ENCODE results near the gene UBE2V1. TPM values are rescaled to one million over a fixed set of nuclear protein-coding genes. Genes with fewer than 3 reads are reported as not detected.
A peak's percentile ranks its signal among the peaks of the same experiment; 100 is the strongest.

The UBE2V1 gene
- polyA plus RNA-seq, 3 donors, result 62.2 to 95.5 (median 71.1) TPM

DNA sequence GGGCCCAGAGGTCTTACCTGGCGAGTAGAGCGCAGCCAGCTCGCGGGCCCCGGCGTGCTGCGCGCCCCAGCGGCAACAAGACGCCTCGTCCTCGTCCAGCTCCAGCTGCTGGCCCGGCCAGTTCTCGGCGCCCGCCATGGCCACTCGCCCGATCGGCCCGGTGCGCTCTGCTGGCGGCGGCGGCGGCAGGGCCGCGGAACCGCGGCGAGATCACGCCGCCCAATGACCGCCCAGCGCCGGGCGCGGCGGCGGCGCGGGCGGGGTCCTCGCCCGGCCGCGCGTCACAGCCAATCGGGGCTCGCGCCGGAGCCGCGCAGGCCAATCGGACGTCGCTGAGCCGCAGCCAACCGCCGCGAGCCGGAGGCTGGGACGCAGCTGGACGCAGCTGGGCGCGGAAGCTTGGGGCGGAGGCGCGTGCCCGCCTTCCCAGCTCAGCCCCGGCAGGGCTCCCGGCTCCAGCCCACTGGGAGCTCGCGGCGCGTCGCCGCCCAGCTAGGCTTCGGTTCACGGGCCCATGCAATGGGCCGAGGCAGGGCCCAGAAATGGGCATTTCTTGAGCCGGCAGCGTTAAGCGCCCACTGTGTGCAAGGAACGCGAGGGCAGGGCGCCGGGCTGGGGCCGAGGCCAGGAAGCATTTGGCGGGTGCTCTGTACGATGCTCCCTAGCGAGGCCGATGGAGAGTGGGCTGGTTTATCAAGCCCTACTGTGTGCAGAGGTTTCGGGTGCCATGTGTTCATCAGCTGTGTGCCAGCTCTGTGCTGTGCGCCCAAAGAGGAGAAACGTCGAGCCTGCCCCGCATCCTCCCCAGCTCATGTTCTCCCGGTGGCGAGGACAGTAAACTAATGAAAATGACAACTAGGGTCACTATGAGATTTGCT, 40.8 kb upstream of the UBE2V1 start, which contains the start of gene PEDS1:
Gene PEDS1 (minus strand): TSS at position 224 of the 878 bp plus-strand sequence. CDS start 86 bp downstream, at position 138.
- Histone ChIP-seq H3K79me2 (ENCODE audit: insufficient read depth, low read length) (peaks cover 47% of the 10 kb centered on the region), H3K4me3 (replicated peaks in 1 of 3; ENCODE audit: low read depth in 2 of 3, low read length in 3 of 3) (peak within 1 kb of the TSS; percentile 78 to 84 (median 80)), H3K4me2 (replicated peaks; ENCODE audit: extremely low read depth, low read length, poor library complexity, severe bottlenecking) (peak within 1 kb of the TSS; percentile 95), H3K27ac (ENCODE audit: low read depth in 1 of 2, low read length in 2 of 2) (peak within 1 kb of the TSS; percentile 73 to 97), H2AFZ (ENCODE audit: insufficient read depth, low read depth, low read length, poor library complexity, severe bottlenecking) (peak within 1 kb of the TSS; percentile 91), H3K9ac (ENCODE audit: insufficient read depth, low read length, poor library complexity, severe bottlenecking) (peak within 1 kb of the TSS; percentile 97), H3K9me3 (replicated peaks in 1 of 2; ENCODE audit: control insufficient read depth in 1 of 2, insufficient read depth in 1 of 2, low read length in 2 of 2) (no peaks in the 10 kb centered on the region), H3K27me3 (ENCODE audit: control insufficient read depth in 2 of 2, insufficient read depth in 2 of 2, low read length in 2 of 2) (no peaks in the 10 kb centered on the region), H3K36me3 (replicated peaks in 1 of 2; ENCODE audit: control insufficient read depth in 1 of 2, insufficient read depth in 2 of 2, low read length in 2 of 2) (peaks cover 9 to 19% of the 10 kb centered on the region in 2 donors), H3K4me1 (ENCODE audit: control insufficient read depth in 1 of 2, insufficient read depth in 2 of 2, low read length in 2 of 2) (peaks cover 30 to 41% of the 10 kb centered on the region in 2 donors), H4K20me1 (ENCODE audit: insufficient read depth, low read length) (peaks cover 14% of the 10 kb centered on the region)
- intact Hi-C loops (cut with micrococcal nuclease), result no loop called here
- Mint-ChIP-seq H3K36me3 (peaks cover 25 to 26% of the 10 kb centered on the region in 2 donors), H3K4me3 (peak within 1 kb of the TSS; percentile 92), H3K27ac (peak within 1 kb of the TSS; percentile 79 to 96 (median 93)), H3K9me3 (no peaks in the 10 kb centered on the region), H3K4me1 (peaks cover 39% of the 10 kb centered on the region), H3K27me3 (ENCODE audit: low read depth in 3 of 3) (peaks cover 1 to 9% (median 2%) of the 10 kb centered on the region in 3 donors)
- WGBS (ENCODE audit: insufficient coverage), result 2% methylated on average over 99 of the region's 99 CpGs
- TF ChIP-seq, protein P1, sequence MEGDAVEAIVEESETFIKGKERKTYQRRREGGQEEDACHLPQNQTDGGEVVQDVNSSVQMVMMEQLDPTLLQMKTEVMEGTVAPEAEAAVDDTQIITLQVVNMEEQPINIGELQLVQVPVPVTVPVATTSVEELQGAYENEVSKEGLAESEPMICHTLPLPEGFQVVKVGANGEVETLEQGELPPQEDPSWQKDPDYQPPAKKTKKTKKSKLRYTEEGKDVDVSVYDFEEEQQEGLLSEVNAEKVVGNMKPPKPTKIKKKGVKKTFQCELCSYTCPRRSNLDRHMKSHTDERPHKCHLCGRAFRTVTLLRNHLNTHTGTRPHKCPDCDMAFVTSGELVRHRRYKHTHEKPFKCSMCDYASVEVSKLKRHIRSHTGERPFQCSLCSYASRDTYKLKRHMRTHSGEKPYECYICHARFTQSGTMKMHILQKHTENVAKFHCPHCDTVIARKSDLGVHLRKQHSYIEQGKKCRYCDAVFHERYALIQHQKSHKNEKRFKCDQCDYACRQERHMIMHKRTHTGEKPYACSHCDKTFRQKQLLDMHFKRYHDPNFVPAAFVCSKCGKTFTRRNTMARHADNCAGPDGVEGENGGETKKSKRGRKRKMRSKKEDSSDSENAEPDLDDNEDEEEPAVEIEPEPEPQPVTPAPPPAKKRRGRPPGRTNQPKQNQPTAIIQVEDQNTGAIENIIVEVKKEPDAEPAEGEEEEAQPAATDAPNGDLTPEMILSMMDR (IDR thresholded peaks at IDR 0.05), result no peak
- DNase-seq, result peak; percentile 86 to 89 (median 89)

DNA sequence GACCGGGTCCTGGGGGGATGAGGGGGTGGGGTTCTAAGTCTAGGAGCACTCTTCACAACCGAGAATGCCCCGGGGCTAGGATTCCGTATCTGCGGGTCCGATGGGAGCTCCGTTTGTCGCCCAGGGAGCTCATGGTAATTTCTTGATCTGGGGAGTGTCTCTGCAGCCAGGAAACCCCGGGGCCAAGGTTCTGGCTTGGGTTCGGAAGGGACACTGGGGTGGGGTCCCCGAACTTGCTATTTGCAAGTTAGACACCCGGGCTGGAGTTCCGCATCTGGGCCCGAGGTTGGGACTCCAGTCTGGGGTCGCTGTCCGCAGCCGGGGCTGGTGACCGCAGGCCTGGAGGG, 40.2 kb upstream of the UBE2V1 start:
- Mint-ChIP-seq H3K36me3 (peaks cover 30 to 31% of the 10 kb centered on the region in 2 donors), H3K4me1 (peaks cover 43% of the 10 kb centered on the region), H3K27me3 (ENCODE audit: low read depth in 3 of 3) (peaks cover 1 to 9% (median 2%) of the 10 kb centered on the region in 3 donors), H3K27ac (peak overlapping the region; percentile 79 to 96 (median 93)), H3K4me3 (peak overlapping the region; percentile 92), H3K9me3 (no peaks in the 10 kb centered on the region)
- no peaks in the 10 kb centered on the region for H3K9me3 ChIP-seq (replicated peaks in 1 of 2; ENCODE audit: control insufficient read depth in 1 of 2, insufficient read depth in 1 of 2, low read length in 2 of 2)
- TF ChIP-seq, protein P1 (IDR thresholded peaks at IDR 0.05), result no peak
- H3K4me1 ChIP-seq (ENCODE audit: control insufficient read depth in 1 of 2, insufficient read depth in 2 of 2, low read length in 2 of 2), result peaks cover 30 to 46% of the 10 kb centered on the region in 2 donors
- intact Hi-C loops (cut with micrococcal nuclease), result no loop called here
- peak overlapping the region; percentile 41 for H2AFZ ChIP-seq (ENCODE audit: insufficient read depth, low read depth, low read length, poor library complexity, severe bottlenecking)
- peak overlapping the region; percentile 95 for H3K4me2 ChIP-seq (replicated peaks; ENCODE audit: extremely low read depth, low read length, poor library complexity, severe bottlenecking)
- no peaks in the 10 kb centered on the region for H3K27me3 ChIP-seq (ENCODE audit: control insufficient read depth in 2 of 2, insufficient read depth in 2 of 2, low read length in 2 of 2)
- peak overlapping the region; percentile 97 for H3K9ac ChIP-seq (ENCODE audit: insufficient read depth, low read length, poor library complexity, severe bottlenecking)
- no peak for DNase-seq
- H4K20me1 ChIP-seq (ENCODE audit: insufficient read depth, low read length), result peaks cover 14% of the 10 kb centered on the region
- peak overlapping the region; percentile 73 to 97 for H3K27ac ChIP-seq (ENCODE audit: low read depth in 1 of 2, low read length in 2 of 2)
- 0% methylated on average over 18 of the region's 18 CpGs for WGBS (ENCODE audit: insufficient coverage)
- peaks cover 54% of the 10 kb centered on the region for H3K79me2 ChIP-seq (ENCODE audit: insufficient read depth, low read length)
- H3K36me3 ChIP-seq (replicated peaks in 1 of 2; ENCODE audit: control insufficient read depth in 1 of 2, insufficient read depth in 2 of 2, low read length in 2 of 2), result peaks cover 14 to 25% of the 10 kb centered on the region in 2 donors
- H3K4me3 ChIP-seq (replicated peaks in 1 of 3; ENCODE audit: low read depth in 2 of 3, low read length in 3 of 3), result peak overlapping the region; percentile 78 to 84 (median 80)
